Panc1 (cell line): ENCODE results near the gene MSANTD2. TPM values are rescaled to one million over a fixed set of nuclear protein-coding genes. Genes with fewer than 3 reads are reported as not detected.

ENCODE experiments used
- ATAC-seq: fragments of 200-7000 bp; cut with Tn5 transposase; 2 replicates; pipeline ENCODE4 v1.9.1; 2020; ENCODE audit warnings: mild to moderate bottlenecking, moderate library complexity
- BruUV-seq: library from RNA; stranded (reverse); fragments of 400-500 nt; replicated peaks from 2 replicates; lab custom pipeline; 2021; lab: Mats Ljungman, UMichigan
- CTCF ChIA-PET: fragments of 300-600 bp; sonication (Branson Sonifier 250); formaldehyde crosslinking; loops from one replicate; lab custom pipeline; 2022; ENCODE audit warnings: antibody characterized with exemption; lab: Charles Lee
- POLR2A ChIA-PET: fragments of 300-600 bp; sonication (Branson Sonifier 250); formaldehyde crosslinking; loops from one replicate; lab custom pipeline; 2022; ENCODE audit warnings: antibody characterized with exemption; lab: Charles Lee
- DNase-seq: peaks from one replicate; pipeline ENCODE4 v3.0.0-alpha.2; 2010; ENCODE audit warnings: low read depth, low spot score
- H3K27ac ChIP-seq: 2 replicates; pipeline ENCODE4 v1.5.1; 2011; ENCODE audit warnings: mild to moderate bottlenecking, low read length, inconsistent platforms
- H3K27me3 ChIP-seq: fragments of 200-500 bp; sonication (Bioruptor generic); 2 replicates; pipeline ENCODE4 v1.6.0; 2014; ENCODE audit warnings: low read length, inconsistent platforms; ENCODE audit not compliant: control insufficient read depth, insufficient read depth
- H3K36me3 ChIP-seq: fragments of 200-500 bp; sonication (Bioruptor generic); 2 replicates; pipeline ENCODE4 v1.5.1; 2014; ENCODE audit warnings: inconsistent platforms, mild to moderate bottlenecking, low read length, moderate library complexity; ENCODE audit not compliant: control insufficient read depth, insufficient read depth
- H3K4me1 ChIP-seq: 2 replicates; pipeline ENCODE4 v1.5.1; 2011; ENCODE audit warnings: inconsistent platforms, mild to moderate bottlenecking, low read length, moderate library complexity; ENCODE audit not compliant: control insufficient read depth, insufficient read depth
- H3K4me3 ChIP-seq, 2 experiments: 2 replicates each; pipeline ENCODE4 v1.5.1; 2011 to 2012; ENCODE audit warnings: low read depth in 2 of 2, low read length in 2 of 2, mild to moderate bottlenecking in 2 of 2, inconsistent platforms in 1 of 2, moderate library complexity in 1 of 2
- H3K9me3 ChIP-seq: fragments of 200-500 bp; sonication (Bioruptor generic); 2 replicates; pipeline ENCODE4 v1.5.1; 2014; ENCODE audit warnings: low read depth, mild to moderate bottlenecking, inconsistent platforms, low read length, moderate library complexity; ENCODE audit not compliant: control insufficient read depth, insufficient read depth
- POLR2AphosphoS5 ChIP-seq: IDR thresholded peaks from 2 replicates; pipeline ENCODE4 v1.6.1; 2012; ENCODE audit warnings: mild to moderate bottlenecking, low read depth, low read length, moderate library complexity
- SIN3A ChIP-seq: IDR thresholded peaks from 2 replicates; pipeline ENCODE4 v1.6.1; 2012; ENCODE audit warnings: low read depth, mild to moderate bottlenecking, low read length, moderate library complexity, borderline replicate concordance; ENCODE audit not compliant: insufficient read depth
- TCF7L2 ChIP-seq: IDR thresholded peaks from 2 replicates; pipeline ENCODE4 v1.6.1; 2011; ENCODE audit warnings: mild to moderate bottlenecking, low read depth, low read length, inconsistent platforms
- in situ Hi-C: cut with HindIII; loops from 2 replicates; pipeline ENCODE4 v1.10.0; 2016; ENCODE audit warnings: low sequenced_read_pairs, low pct_unique_long_range_greater_than_20kb
- intact Hi-C: fragments of 100-400 bp; cut with micrococcal nuclease; formaldehyde crosslinking; loops from one replicate; pipeline ENCODE4 v1.10.0; 2022; ENCODE audit not compliant: unreplicated experiment
- total RNA-seq: library from RNA; stranded (reverse); gene quantifications from one replicate; pipeline ENCODE4 v1.2.1, GENCODE V29; 2021; ENCODE audit not compliant: unreplicated experiment
- TF ChIP-seq, protein P1 (sequence below), 2 experiments: IDR thresholded peaks; 2 replicates each; pipeline ENCODE4 v1.6.1; 2011 to 2012; ENCODE audit warnings: low read depth in 2 of 2, control low read depth in 1 of 2, low read length in 1 of 2, mild to moderate bottlenecking in 1 of 2, moderate library complexity in 1 of 2; ENCODE audit not compliant: insufficient read depth in 1 of 2
- TF ChIP-seq, protein P2 (sequence below): fragments of 450-650 bp; IDR thresholded peaks from 2 replicates; pipeline ENCODE4 v1.5.1; 2017; ENCODE audit warnings: mild to moderate bottlenecking

Gene MSANTD2
- total RNA-seq, 1 experiment from 2014 or later, result 20.5 TPM

DNA sequence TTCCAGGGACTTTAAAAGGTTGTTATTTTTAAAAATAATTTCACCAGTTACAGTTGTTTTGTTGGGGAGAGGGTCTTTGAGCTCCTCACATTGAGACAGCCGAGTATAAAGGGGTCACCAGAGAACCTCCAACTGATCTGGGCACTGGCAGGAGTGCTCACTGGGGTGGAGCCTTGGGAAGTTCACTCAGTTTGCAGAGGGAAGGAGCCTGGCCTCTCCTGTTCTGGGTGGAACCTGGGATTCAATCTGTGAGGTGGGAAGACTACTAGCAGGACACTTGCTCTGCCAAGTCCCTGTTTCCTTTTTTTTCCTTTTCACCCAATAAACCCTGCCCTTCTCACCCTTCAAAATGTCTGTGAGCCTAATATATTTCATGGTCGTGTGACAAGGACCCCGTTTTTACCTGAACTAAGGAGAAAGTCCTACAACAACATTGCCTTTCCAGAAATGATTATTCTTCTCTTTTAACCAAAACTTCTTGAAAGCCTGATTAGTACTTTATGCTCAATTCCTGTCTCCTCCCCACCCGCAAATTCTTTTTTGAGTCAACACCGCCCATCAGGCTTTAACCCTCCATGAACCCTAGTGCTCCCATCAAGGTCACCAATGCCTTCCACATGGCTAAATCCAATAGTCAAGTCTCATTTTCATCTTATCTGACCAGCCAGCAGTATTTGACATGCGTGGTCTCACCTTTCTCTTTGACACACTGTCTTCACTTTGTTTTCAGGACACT is 22.0 kb upstream of the MSANTD2 start:
- DNase-seq, result no peak
- POLR2A ChIA-PET, result no interaction called here
- in situ Hi-C loops, result no loop called here

DNA sequence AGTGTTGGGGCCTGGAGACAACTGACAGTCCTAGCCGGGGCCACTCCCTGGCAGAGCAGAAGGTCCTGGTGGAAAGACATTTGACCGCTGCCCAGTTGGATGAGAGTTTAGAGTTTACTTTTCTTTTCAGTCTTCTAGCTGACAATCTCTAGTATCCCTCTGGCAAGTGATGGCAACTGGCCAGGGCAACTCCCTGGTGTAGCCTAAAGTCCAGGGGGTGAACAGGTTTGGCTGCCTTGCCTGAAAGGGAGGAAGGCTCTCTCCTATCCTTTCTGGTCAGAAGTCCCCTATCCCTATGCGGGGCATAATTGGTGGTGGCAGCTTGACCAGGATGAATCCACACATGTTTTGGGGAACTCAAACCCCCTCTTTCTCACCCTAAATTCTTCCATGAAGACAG is 16.8 kb upstream of the MSANTD2 start:
- ATAC-seq, result peak; percentile 42; the same call in 1 of the 2 replicates
- Histone ChIP-seq H3K4me3 (no peak overlapping the region), H3K27ac (no peak overlapping the region), H3K27me3 (peaks cover 9% of the 10 kb centered on the region), H3K4me1 (no peaks in the 10 kb centered on the region), H3K9me3 (no peaks in the 10 kb centered on the region), H3K36me3 (no peaks in the 10 kb centered on the region)
- intact Hi-C loops (no loop called here), in situ Hi-C loops (no loop called here)
- POLR2A ChIA-PET, result no interaction called here
- CTCF ChIA-PET, result no interaction called here
- BruUV-seq, result no TSS peak
- TF ChIP-seq, protein P1, sequence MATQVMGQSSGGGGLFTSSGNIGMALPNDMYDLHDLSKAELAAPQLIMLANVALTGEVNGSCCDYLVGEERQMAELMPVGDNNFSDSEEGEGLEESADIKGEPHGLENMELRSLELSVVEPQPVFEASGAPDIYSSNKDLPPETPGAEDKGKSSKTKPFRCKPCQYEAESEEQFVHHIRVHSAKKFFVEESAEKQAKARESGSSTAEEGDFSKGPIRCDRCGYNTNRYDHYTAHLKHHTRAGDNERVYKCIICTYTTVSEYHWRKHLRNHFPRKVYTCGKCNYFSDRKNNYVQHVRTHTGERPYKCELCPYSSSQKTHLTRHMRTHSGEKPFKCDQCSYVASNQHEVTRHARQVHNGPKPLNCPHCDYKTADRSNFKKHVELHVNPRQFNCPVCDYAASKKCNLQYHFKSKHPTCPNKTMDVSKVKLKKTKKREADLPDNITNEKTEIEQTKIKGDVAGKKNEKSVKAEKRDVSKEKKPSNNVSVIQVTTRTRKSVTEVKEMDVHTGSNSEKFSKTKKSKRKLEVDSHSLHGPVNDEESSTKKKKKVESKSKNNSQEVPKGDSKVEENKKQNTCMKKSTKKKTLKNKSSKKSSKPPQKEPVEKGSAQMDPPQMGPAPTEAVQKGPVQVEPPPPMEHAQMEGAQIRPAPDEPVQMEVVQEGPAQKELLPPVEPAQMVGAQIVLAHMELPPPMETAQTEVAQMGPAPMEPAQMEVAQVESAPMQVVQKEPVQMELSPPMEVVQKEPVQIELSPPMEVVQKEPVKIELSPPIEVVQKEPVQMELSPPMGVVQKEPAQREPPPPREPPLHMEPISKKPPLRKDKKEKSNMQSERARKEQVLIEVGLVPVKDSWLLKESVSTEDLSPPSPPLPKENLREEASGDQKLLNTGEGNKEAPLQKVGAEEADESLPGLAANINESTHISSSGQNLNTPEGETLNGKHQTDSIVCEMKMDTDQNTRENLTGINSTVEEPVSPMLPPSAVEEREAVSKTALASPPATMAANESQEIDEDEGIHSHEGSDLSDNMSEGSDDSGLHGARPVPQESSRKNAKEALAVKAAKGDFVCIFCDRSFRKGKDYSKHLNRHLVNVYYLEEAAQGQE (IDR thresholded peaks at IDR 0.05; ENCODE audit: insufficient read depth in 1 of 2, low read depth in 2 of 2, low read length in 1 of 2), result no peak
- TF ChIP-seq POLR2AphosphoS5, result no peak
- TF ChIP-seq SIN3A, result no peak
- TF ChIP-seq, protein P2, sequence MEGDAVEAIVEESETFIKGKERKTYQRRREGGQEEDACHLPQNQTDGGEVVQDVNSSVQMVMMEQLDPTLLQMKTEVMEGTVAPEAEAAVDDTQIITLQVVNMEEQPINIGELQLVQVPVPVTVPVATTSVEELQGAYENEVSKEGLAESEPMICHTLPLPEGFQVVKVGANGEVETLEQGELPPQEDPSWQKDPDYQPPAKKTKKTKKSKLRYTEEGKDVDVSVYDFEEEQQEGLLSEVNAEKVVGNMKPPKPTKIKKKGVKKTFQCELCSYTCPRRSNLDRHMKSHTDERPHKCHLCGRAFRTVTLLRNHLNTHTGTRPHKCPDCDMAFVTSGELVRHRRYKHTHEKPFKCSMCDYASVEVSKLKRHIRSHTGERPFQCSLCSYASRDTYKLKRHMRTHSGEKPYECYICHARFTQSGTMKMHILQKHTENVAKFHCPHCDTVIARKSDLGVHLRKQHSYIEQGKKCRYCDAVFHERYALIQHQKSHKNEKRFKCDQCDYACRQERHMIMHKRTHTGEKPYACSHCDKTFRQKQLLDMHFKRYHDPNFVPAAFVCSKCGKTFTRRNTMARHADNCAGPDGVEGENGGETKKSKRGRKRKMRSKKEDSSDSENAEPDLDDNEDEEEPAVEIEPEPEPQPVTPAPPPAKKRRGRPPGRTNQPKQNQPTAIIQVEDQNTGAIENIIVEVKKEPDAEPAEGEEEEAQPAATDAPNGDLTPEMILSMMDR, result no peak
- DNase-seq, result no peak

More for the DNA sequence above, 22.0 kb upstream of the MSANTD2 start:
- Histone ChIP-seq H3K4me1 (no peaks in the 10 kb centered on the region), H3K4me3 (no peak overlapping the region), H3K27ac (no peak overlapping the region), H3K9me3 (no peaks in the 10 kb centered on the region), H3K27me3 (peaks cover 7% of the 10 kb centered on the region), H3K36me3 (no peaks in the 10 kb centered on the region)
- no peak for ATAC-seq
- TF ChIP-seq POLR2AphosphoS5 (no peak), SIN3A (no peak), TCF7L2 (no peak)
- TF ChIP-seq, protein P2, result no peak
- TF ChIP-seq, protein P1 (IDR thresholded peaks at IDR 0.05; ENCODE audit: insufficient read depth in 1 of 2, low read depth in 2 of 2, low read length in 1 of 2), result no peak
- CTCF ChIA-PET, result no interaction called here
- intact Hi-C loops, result no loop called here
- no TSS peak for BruUV-seq
